GM18508 (cell line): ENCODE data around the gene KRTAP10-5.
"Not testable (repeated sequence)": the region's sequence is repeated elsewhere in the genome, so short reads cannot be mapped to it uniquely, and the experiment has no call there.

Experiments
- ATAC-seq: cut with Tn5 transposase; IDR thresholded peaks from one replicate; pipeline ENCODE4 v1.9.1; 2021; ENCODE audit warnings: moderate number of reproducible peaks; ENCODE audit not compliant: insufficient read depth, unreplicated experiment

KRTAP10-5 gene, protein sequence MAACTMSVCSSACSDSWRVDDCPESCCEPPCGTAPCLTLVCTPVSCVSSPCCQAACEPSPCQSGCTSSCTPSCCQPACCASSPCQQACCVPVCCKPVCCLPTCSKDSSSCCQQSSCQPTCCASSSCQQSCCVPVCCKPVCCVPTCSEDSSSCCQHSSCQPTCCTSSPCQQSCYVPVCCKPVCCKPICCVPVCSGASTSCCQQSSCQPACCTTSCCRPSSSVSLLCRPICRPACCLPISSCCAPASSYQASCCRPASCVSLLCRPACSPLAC

GRCh38 chr21:44580231-44580821 is at the start of gene KRTAP10-5:
Gene KRTAP10-5, minus strand, starts transcription at chr21:44580604. Its CDS starts 26 bp downstream, at chr21:44580578.
- not testable (repeated sequence) for ATAC-seq

GRCh38 chr21:44628707-44629391 is 48.4 kb upstream of the KRTAP10-5 start:
- ATAC-seq = no peak

- ATAC-seq = not testable (repeated sequence)
Observed at GRCh38 chr21:44627831-44628233, 47.4 kb upstream of the KRTAP10-5 start.

DNA sequence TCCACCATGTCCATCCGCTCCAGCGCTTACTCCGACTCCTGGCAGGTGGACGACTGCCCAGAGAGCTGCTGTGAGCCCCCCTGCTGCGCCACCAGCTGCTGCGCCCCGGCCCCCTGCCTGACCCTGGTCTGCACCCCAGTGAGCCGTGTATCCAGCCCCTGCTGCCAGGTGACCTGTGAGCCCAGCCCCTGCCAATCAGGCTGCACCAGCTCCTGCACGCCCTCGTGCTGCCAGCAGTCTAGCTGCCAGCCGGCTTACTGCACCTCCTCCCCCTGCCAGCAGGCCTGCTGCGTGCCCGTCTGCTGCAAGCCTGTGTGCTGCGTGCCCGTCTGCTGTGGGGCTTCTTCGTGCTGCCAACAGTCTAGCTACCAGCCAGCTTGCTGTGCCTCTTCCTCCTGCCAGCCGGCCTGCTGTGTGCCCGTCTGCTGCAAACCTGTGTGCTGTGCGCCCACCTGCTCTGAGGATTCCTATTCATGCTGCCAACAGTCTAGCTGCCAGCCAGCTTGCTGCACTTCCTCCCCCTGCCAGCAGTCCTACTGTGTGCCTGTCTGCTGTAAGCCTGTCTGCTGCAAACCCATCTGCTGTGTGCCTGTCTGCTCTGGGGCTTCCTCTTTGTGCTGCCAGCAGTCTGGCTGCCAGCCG is 46.9 kb upstream of the KRTAP10-5 start:
- ATAC-seq = not testable (repeated sequence)

DNA sequence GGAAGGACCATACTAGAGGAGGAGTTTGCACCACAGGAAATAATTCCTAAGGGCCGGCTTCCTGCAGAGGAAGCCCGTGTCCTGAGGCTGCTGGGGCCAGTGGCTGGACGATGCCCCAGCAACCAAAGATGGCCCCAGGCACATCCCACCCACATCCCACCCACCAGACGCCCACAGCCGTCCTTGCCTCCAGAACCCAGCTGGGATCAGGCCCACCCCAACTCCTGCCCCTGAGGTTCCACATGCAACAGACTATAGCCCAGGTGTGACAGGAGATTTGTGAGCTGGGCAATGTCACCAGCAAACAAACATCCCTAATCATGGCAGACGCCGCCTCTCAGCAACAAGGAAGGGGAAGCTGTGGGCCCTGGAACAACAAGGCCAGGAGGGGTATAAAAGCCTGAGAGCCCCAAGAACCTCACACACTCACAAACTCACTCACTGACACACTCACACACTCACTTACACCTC is 46.3 kb upstream of the KRTAP10-5 start, which contains the start of gene KRTAP10-9:
KRTAP10-9 (plus strand) TSS at position 421 of the 471 bp plus-strand sequence. CDS start 79 bp downstream, outside the sequence.
- ATAC-seq = no peak

GRCh38 chr21:44626262-44626661 is 45.9 kb upstream of the KRTAP10-5 start:
- ATAC-seq = no peak

DNA sequence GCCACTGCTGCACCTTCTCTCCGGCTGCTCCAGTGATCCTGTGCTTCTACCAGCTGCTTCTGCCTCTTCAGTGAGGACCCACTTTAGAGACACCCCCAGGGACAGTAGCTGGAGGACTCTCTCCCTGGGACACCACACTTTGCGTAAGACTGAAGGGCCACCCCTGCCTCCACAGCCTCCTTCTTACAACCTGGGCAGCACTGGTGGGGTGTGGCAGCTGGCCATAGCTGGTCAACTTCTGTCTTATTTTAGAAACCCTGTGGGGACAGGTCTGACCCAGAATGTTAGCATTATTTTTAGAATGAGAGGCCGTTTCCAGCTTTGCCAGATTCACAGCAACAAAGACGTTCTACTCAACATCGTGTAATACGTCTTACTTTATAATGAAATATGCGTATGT is 45.4 kb upstream of the KRTAP10-5 start:
- ATAC-seq = no peak

DNA sequence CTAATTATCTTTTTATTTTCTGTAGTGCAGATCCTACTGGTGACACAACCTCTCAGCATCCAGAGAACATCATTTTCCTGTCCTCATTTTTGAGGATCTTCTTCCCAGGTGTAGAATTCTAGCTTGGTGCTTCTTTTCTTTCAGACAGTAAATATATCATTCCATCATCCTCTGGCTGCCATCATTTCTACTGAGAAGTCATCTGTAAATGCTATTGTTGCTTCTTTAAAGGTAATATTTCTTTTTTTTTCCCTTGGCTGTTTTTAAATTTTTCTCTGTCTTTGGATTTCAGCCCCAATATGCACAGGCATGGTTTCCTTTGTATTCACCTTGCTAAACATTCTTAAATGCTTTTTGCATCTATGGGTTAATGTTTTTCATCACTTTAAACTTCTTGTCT is 43.2 kb upstream of the KRTAP10-5 start:
- no peak for ATAC-seq

GRCh38 chr21:44619886-44620285 is 39.5 kb upstream of the KRTAP10-5 start:
- no peak for ATAC-seq

- no peak for ATAC-seq
Observed at GRCh38 chr21:44618909-44619308, 38.5 kb upstream of the KRTAP10-5 start.

DNA sequence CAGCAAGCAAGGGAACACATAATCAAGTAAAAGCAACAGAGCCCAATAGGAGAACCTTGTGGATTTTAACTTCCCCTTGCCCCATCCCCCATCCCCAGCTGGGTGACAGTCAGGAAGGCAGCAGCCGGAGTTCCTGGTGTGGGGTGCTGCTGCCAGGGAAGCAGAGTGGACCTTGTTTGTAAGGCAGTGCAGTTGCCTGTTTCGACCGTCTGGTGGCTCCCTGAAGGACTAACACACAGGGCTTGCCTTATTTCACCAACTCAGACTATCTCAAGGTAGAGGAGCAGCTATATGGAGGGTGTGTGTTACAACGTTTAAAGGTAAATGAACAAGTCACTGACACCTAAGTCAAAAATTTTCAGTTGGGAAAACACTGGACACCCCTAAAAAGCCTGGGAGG is 38.1 kb upstream of the KRTAP10-5 start:
- no peak for ATAC-seq

DNA sequence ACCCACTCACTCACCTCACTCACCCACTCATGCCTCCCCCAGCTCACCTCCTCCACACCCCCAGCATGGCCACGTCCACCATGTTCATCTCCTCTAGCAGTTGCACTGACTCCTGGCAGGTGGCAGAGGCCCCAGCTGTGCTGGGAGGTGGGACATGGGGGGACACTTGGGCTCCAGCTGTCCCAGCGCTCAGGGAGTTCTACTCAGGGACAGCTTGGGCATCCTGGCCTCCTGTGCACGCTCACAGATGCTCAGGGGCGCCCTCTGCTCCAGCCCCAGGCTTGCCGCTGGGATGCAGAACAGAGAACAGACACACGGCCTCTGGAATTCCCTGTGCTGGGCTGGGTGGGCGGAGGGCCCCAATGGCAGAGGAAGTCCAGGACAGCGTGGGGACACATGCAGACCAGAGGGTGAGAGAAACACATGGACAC is 36.7 kb upstream of the KRTAP10-5 start:
- ATAC-seq = no peak

GRCh38 chr21:44616591-44616926 is 36.2 kb upstream of the KRTAP10-5 start:
- ATAC-seq = no peak

GRCh38 chr21:44615911-44616590 is 35.6 kb upstream of the KRTAP10-5 start:
- ATAC-seq = no peak

DNA sequence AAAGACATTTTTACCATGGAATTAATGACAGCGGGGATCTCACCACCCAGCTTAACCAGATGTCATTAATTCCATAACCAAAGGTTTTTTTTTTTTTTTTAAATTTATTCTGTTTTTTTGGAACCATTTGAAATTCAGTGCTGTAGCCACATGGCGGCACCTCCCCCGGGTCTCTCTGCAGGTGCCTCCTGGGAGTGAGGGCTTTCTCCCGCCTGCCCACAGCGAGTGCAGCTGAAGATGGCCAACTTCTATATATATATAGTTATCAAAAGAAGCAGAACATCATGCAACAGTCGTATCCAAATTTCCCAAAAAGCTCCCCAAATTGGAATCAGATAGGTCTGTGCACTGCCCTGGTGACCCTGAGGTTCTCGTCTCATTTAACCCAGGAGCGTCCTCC is 35.1 kb upstream of the KRTAP10-5 start:
- no peak for ATAC-seq

DNA sequence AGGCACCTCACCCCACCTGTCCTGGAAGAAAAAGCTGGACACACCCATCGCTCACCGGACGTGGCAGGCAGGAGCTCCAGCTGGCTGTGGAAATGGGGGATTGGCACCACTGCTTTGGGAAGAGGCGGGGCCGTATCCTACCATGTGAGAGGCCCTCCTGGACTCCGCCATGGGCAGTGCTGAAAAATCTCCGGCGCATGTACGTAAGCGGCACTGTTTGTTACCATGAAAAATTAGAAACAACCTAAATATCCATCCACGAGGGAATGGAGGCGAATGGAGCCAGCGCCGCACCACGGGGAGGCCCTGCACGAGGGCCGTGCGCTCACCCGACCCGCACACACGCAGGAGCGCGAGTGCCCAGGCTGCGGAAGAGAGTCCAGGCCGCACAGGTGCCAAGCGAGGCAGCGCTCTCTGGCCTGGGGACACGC is 34.6 kb upstream of the KRTAP10-5 start:
- ATAC-seq = no peak

DNA sequence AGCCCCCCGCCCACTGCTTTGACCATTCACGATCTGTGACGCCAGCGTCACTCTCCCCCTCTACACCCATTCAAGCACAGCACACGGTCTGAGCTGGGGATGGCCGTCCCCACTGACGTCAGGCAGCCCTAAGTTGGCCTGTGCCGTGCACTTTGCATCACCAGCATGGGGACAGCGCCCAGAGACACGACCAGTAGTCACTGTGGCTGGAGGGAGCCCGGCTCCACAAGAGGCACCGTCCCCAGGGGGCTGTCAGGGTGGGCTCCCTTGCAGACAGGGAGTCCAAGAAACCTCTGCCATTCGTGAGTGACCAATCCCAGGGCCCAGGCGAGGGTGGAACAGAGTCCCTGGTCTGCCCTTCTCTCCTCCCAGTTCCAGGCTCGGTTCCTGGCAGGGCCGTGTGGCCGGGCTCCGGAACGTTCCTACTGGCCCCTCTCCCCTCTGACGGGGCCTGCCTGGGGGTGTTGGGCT is 33.8 kb upstream of the KRTAP10-5 start:
- ATAC-seq = no peak

DNA sequence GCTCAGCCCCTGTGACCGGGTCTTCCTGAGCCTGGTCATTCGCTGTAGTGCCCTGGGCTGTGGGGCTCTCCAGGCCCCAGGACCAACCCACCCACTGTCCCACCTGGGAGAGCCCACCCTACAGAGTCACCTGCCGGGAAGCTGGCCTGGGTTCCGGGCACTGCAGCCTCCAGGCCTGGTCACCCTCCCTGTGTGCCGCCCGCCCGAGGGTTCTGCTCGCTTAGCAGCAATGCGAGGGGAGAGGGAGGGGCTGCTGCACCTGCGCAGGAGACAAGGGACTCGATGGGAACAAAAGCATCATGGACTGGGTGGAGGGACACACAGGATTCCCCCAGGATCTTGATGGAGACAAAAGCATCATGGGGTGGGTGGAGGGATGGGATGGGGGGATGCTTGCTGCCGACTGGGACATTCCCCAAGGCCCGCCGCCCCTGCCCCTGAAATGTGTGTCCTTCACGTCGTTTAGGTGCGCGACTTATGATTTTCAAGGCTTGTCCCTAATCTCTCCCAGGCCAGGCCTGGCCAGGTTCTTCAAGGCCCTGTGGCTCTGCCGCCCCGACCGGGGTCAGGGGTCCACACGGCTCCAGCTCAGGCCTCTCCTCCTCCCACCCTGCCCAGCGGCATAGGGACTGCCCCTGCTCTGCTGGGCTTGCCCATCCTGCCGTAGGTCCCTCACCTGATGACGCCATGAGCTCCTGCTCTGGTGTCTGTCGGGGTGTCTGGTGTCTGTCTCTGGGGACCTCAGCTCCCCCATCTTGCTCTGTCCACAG is 33.2 kb upstream of the KRTAP10-5 start:
- ATAC-seq = no peak

DNA sequence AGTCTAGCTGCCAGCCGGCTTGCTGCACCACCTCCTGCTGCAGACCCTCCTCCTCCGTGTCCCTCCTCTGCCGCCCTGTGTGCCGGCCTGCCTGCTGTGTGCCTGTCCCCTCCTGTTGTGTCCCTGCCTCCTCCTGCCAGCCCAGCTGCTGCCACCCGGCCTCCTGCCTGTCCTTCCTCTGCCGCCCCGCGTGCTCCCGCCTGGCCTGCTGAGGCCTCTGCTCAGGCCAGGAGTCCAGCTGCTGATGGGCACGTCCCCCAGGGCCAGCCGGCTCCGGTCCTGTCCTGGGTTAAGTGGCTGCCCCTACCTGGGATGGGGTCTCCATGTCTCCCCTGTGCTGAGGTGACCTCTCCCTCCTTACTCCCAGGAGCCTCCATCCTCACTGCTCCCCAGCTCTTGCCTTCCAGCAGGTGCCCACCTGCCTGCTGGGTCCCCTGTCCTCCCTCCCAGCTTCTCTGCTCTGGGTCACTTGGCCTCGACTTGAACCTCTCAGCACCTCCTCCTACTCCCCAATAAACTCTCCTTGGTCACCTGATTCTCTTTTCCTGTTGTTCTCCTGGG is 32.3 kb upstream of the KRTAP10-5 start:
- ATAC-seq = no peak
